ENCODE results near the gene MAZ.

The MAZ gene

DNA sequence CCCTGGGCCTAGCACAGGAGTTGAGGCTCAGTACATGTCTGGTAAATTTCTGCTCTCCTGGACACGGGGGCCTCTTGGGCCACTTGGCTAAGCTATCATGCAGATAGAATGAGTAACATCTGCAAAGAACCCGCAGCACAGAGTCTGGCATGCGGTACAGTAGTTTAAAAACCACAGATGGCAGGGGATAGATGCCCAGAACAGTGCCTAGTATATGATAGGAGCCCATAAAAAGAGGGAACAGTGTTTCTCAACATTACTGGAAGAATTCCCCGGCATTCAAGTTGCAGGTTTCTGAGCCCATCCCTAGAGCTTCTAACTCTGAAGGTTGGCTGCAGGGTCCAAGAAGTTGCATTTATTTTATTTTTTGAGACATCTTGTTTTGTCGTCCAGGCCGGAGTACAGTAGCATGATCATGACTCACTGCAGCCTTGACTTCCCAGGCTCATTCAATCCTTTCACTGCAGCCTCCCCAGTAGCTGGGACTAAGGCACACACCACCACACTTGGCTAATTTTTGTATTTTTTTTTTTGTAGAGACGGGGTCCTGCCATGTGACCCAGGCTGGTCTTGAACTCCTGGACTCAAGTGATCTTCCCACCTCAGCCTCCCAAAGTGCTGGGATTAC, 50.9 kb downstream of the MAZ start:
- DNase-seq (ENCODE audit: low read depth) = peak; percentile 96

DNA sequence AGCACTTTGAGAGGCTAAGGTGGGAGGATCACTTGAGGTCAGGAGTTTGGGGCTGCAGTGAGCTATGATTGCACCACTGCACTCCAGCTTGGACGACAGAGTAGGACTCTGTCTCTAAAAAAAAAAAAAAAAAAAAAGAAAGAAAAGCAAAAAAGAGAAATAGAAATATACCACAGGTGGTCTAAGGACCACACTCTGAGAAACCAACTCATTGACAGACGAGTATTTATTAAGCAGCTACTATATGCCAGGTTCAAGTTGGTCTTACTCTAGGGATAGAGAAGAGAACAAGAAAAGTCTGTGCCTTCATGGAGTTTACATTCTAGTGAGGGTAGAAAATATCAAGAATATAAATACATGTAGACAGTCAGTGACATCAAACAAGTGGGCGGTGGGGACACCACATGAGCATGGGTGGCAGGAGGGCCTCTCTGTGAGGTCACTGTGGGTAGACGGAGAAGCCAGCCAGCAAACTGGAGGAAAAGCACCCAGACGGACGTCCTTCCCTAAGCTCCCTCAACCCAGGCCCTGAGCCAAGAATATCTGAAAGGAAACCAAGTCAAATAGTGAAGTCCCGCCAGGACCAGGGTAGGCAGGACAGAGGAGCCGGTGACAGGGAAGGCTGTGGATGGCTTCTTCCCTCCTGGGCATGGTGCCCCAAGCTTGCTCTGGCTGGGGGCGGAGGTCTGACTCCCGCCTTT, 52.0 kb downstream of the MAZ start:
- peak; percentile 21 for DNase-seq (ENCODE audit: low read depth)

DNA sequence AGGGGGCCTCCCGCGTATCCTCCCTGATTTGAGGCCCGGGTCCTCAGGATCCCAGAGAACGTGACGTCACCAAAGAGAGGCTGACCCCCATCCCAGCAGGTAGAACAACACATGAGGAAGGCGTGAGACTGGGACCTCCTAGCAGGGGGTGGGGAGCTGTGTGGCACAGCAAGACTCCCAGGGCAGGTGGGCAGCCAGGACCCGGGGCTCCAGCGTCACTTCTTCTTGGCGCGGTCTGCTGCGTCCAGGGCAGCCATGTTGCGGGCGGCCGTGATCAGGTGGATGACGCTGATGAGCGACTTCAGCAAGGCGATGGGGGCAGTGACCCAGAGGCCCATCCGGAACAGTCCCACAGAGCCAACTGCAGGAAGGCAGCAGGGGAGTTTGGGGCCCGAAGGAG, 52.6 kb downstream of the MAZ start:
- no peak for DNase-seq (ENCODE audit: low read depth)

DNA sequence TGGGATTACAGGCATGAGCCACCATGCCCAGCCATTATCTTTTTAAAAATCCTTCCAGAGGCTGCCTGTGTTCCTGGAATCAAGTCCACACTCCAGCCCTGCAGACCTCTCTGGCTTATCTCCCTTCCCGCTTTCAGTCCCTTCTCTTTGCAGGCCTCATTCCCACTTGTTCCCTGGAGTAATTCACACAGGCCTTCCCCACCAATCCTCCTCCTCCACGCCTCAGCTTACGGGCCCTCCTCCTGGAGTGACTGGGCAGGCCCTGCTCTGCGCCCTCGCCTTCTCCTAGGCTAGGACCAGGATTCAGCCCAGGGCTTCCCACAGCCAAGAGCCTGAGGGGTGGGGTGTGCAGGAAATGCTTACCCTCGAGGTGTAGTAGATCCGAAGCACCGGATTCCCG, 53.9 kb downstream of the MAZ start:
- no peak for DNase-seq (ENCODE audit: low read depth)

Data from amniotic epithelial cell (primary cell).